HUDEP-2 (cell line): ENCODE results near the gene NACC2.
A peak's percentile ranks its signal among the peaks of the same experiment; 100 is the strongest.

Experiments
- DNase-seq, 76 experiments: peaks; one replicate each; lab custom pipeline; 2025; ENCODE audit not compliant: unreplicated experiment in 76 of 76; lab: John Stamatoyannopoulos, UW

NACC2 gene

GRCh38 chr9:136095070-136096058 is at the start of gene NACC2:
NACC2 (minus strand) TSS chr9:136095289; CDS start chr9:136050521, 44,768 bp downstream.
- DNase-seq: peak in 33 of 76 experiments; percentile 15 to 58 (median 37)

- no peak for DNase-seq
Observed at GRCh38 chr9:136144450-136144849, 49.4 kb upstream of the NACC2 start.

GRCh38 chr9:136143215-136144001 is 48.3 kb upstream of the NACC2 start:
- peak in 24 of 76 experiments; percentile 1 to 51 (median 20) for DNase-seq

GRCh38 chr9:136142859-136143214 is 47.7 kb upstream of the NACC2 start:
- no peak for DNase-seq

GRCh38 chr9:136142414-136142796 is 47.3 kb upstream of the NACC2 start:
- no peak for DNase-seq

- no peak for DNase-seq
Observed at GRCh38 chr9:136141682-136142413, 46.8 kb upstream of the NACC2 start.

- DNase-seq: no peak
Observed at GRCh38 chr9:136140966-136141365, 45.9 kb upstream of the NACC2 start.

- DNase-seq: no peak
Observed at GRCh38 chr9:136140046-136140445, 45.0 kb upstream of the NACC2 start.

GRCh38 chr9:136138566-136138965 is 43.5 kb upstream of the NACC2 start:
- peak in 32 of 76 experiments; percentile 1 to 43 (median 17) for DNase-seq

- DNase-seq: no peak
Observed at GRCh38 chr9:136137321-136138265, 42.5 kb upstream of the NACC2 start.

GRCh38 chr9:136136127-136136925 is 41.2 kb upstream of the NACC2 start:
- DNase-seq: no peak

- DNase-seq: no peak
Observed at GRCh38 chr9:136135326-136136126, 40.4 kb upstream of the NACC2 start.

- no peak for DNase-seq
Observed at GRCh38 chr9:136133959-136134484, 38.9 kb upstream of the NACC2 start.

- peak in 10 of 76 experiments; percentile 10 to 34 (median 16) for DNase-seq
Observed at GRCh38 chr9:136133191-136133958, 38.3 kb upstream of the NACC2 start.

GRCh38 chr9:136132512-136133050 is 37.5 kb upstream of the NACC2 start:
- DNase-seq: no peak

- no peak for DNase-seq
Observed at GRCh38 chr9:136131629-136132511, 36.8 kb upstream of the NACC2 start.
